UCSD-AML1 (cell line): Measurements from ENCODE around the gene SPATA1.
"Not testable (repeated sequence)": the region's sequence is repeated elsewhere in the genome, so short reads cannot be mapped to it uniquely, and the experiment has no call there.

Experiments
- DNase-seq: peaks from one replicate; lab custom pipeline; 2025; ENCODE audit not compliant: unreplicated experiment; lab: John Stamatoyannopoulos, UW

SPATA1 gene, protein sequence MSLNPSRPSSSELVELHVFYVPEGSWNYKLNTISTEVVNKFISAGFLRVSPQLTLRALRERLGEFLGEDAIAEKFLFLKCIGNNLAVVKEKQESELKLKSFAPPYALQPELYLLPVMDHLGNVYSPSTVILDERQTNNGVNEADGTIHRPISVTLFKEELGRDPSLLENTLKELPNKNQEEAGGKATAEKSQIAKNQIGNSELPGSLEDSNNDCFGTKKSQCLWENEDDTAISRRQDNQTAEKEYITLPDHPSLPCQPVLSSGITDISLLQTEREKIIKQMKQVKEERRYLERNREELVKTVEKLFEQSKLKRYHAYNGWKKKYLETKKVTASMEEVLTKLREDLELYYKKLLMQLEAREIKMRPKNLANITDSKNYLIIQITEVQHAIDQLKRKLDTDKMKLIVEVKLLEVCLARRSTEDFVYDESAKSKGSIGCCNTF

DNA sequence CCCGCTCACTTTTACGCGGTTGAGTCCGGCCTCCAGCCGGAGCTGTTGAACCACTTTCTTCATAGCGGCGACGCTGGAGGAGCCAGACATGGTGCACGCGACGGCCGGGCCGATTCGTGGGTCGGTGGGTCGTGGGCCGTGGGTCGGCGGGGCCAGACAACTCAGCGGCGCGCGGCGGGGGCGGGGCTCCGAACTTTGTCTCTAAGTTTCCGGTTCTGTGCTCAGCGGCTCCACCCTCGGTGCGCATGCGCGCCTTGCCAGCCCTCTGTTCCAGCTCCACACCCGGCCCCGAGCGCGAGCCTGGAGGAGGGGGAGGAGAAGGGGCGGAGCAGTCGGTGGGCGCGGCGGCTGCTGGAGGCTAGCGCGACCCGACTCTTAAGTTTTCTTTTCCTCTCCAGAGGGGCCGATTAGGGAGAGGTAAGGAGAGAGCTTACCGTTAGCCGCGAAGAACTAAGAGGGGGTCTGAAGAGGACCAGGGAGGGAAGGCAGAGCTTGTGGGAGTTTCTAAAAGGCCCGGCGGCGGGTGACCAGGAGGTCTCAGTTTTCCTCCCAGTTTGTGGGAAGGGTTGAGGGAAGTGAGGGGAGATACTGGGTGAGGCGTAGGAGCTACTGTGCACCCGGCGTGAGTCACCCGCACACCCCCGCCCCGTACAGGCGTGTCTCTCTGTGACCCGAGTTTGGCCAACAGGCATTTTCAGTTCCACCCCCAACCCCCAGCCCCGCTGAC is at the start of gene SPATA1, which contains the start of gene GNG5:
Gene SPATA1 (plus strand): TSS at position 385 of the 727 bp plus-strand sequence. CDS start 9,974 bp downstream, outside the sequence.
Gene GNG5 (minus strand): TSS at position 580 of the 727 bp plus-strand sequence. CDS start 490 bp downstream, at position 90.
- peak; percentile 99 for DNase-seq

DNA sequence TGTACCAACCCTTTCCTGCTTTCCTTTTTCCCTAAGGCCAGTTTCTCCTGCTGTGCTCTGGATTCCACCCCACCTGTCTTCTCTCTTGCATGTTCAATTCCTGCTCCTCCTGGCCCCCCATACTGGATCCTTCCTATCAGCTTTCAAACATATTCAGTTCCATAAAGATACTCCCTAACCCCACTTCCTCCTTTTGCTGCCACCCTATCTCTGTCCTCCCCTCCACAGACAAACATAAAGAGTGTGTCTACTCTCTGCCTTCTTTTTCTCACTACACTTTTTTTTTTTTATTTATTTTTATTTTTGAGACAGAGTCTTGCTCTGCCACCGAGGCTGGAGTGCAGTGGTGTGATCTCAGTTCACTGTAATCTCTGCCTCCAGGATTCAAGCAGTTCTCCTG is 44.1 kb upstream of the SPATA1 start:
- DNase-seq, result no peak

DNA sequence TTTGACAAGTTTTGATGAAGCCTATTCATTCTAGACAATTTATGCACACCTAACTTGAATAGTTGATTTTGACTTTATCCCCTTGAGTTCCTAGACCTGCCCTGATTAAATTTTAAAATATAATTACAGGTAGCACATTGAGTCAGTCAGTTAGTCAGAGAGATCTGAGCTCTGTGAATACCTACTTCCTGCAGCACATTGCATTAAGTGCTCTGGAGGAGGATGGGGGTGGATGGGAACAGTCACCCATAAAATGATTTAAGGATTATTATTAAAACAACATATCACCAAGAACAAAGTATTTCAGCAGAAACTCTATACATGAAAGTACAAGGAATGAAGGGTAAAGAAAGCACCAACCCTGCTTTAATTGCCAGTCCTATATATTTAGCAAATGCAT is 38.9 kb upstream of the SPATA1 start:
- DNase-seq, result no peak

DNA sequence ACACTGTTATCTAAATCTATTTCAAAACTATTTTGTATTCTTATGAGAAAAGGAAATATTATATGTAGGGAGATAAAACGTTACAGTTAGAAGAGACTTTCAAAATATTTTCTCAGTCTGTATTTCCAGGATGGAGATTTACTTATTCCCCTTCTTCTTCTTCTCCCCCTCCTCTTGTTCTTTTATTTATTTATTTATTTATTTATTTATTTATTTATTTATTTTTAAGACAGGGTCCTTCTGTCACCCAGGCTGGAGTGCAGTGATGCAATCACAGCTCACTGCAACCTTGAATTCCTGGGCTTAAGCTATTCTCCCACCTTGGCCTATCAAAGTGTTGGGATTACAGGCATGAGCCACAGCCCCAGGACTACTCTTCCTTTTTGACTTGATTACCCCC is 30.0 kb upstream of the SPATA1 start:
- no peak for DNase-seq

DNA sequence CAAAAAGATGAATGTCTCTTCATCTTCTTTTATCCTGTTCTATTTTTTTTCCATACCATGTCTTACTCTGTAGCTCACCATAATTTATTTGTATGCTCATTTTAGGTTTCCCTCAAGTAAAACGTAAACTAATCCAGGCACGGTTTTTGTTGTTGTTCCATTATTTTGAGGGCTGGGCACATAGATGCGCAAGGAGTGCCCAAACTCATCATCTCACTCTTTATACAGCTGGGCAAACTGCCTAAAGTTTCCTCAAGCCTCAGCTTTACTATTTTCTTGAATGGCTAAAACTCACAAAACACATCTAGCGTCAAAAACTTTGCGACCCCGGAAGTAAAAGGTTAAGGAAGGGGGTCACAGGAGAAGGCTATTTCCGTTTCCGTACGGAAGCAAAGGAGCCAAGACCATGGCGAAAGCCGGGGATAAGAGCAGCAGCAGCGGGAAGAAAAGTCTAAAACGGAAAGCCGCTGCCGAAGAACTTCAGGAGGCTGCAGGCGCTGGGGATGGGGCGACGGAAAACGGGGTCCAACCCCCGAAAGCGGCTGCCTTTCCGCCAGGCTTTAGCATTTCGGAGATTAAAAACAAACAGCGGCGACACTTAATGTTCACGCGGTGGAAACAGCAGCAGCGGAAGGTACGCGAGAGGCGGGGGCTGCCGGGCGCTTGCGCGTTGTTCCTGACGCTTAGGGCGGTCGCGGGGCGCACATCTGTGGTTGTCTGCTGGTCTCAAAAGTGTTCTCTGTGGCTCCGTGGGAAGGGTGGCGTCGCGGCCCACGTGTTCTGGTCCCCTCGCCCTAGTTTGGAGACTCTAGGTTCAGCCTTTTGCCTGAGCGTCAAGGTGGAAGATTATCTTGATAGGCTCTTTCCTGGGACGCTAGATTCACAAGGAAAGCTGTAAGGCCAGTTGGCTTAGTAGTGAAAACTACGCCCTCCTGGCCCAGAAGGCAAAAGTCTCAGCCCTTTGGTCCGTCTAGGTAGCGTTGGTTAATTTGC is 27.0 kb upstream of the SPATA1 start, which contains the start of gene RPF1:
Gene RPF1 (plus strand): TSS at position 391 of the 993 bp plus-strand sequence. CDS start 16 bp downstream, at position 407.
- DNase-seq, result peak; percentile 79

DNA sequence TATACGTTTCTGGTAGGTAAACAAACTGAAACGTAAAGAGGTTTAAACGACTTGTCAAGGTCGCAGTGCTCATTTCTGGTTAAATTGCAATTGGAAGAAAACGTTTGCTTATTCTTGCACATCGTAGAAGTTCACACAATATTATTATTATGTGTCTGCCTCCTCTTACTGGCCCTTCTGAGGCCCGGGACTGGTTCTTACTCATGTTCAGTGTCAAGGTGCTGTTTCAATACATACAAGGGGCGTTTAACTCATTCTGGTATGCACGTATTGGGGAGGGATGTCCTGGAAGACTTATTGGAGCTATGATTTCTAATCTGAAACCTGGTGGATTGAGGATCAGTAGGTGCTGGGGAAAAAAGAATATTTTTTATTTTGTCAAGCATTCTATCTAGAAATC is 26.2 kb upstream of the SPATA1 start:
- DNase-seq, result no peak

DNA sequence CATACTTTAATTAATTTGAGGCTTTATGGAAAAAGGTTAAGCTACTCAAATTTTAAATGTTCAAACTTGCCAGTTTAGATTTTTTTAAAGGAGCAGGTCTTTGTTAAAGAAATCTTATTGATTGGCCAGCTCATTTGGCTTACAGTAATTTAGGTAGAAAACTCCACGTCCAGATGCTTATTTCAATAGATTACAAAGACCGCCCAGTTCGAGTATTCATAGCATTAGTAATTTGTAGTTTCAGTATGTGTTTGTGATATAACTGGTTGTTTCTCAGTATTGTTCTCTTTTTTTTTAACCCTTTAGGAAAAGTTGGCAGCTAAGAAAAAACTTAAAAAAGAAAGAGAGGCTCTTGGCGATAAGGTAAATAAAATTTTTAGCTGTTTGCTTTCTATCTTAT is 25.5 kb upstream of the SPATA1 start:
- DNase-seq, result no peak

DNA sequence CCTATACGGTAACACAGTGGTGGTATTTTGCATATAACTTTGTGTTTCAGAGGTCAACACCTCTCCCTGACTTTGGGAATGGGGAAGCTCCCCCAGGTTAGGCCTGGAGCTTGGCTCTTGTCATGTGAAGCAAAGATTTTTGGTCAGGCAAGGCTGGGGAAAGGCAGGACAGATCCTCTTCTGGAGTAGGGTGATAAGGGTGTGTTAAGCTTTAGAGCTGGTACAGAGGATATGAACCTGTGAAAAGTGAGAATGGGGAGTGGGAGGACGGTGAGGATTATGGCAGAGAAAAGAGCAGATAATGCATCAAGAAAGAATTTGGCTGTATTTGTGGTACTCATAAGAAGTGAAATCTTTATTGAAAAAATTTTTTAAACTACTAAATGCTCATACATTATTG is 24.9 kb upstream of the SPATA1 start:
- DNase-seq, result no peak

DNA sequence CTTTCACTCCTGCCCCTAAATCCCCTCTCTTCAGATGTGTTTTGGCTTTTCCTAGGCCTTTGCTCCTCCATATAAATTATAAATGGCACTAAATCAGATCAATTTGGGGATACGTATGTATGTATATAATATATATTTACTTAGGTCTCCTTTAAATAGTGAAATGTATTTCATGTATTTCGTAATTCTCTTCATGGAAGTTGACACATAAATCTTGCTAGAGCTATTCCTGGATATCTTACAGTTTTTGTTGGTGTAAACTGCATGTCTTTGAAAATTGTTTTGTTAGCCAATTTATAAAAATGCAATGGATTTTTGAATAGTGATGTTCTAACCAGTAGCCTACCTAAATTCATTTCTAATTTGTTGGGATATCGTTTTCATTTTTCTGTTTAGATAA is 18.1 kb upstream of the SPATA1 start:
- no peak for DNase-seq

DNA sequence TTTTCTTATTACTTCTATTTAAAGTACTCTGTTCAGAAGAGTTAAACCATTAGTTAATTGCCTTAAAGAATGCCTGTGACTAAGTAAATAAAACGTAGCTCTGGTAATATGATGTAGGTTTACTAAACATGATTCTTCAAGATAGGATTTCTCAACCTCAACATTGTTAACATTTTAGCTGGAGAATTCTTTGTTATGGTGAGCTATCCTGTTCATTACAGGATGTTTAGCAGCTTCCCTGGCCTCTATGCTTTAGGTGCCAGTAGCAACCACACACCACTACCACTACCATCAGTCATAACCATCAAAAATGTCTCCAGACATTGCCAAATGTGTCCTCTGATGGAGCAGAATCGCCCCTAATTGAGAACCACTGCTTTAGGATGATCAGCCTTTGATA is 16.4 kb upstream of the SPATA1 start:
- DNase-seq, result no peak

DNA sequence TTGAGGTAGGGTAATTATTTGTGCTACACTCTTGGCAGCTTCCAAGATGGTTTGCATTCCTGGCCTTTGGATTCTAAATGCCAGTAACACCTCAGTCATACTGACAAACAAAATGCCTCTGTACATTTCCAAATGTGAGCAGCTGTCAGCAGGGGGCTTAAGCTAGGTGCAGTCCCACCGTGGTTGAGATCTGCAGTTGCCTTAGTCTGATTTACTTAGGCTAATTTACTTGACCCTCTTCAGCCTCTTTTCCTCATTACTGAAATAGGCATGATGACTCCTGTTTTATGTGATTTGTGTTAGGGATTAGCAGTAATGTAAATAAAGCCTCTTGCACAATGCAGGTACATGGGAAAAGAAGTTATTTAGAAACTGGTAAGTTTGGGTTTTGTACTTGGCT is 13.5 kb upstream of the SPATA1 start:
- no peak for DNase-seq

DNA sequence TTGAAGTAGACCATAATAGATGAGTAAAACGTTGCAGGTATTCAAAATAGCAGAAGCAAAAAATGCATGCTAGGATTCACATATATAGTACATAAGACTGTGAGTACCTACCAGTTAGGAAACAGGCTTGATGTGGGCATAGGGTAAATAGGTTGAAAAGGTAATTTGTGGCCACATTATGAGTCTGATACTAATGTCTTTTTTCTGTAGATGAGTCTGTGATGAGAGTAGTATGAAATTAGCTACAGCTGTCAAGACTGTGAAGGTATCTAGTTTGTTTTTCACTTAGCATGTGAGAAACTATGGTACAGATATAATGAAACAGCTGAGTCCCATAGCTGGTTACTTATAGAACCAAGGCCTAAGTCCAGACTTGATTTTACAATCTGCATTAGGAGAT is 12.4 kb upstream of the SPATA1 start:
- no peak for DNase-seq

DNA sequence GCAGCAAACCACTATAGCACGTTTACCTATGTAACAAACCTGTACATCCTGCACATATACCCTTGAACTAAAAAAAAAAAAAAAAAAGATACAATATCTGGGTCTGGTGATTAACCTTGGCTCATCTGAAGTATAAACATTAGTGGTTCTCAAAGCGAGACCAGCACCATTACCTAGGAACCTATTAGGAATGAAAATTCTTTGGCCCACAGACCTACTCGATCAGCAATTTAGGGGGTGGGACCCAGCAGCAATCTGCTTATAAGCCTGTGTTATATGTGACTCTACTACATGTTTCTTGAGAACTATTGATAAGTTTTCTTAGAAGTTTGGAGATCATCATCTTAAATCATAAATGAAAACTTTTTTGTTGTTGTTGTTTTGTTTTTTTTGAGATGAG is 9.7 kb upstream of the SPATA1 start:
- DNase-seq, result no peak

DNA sequence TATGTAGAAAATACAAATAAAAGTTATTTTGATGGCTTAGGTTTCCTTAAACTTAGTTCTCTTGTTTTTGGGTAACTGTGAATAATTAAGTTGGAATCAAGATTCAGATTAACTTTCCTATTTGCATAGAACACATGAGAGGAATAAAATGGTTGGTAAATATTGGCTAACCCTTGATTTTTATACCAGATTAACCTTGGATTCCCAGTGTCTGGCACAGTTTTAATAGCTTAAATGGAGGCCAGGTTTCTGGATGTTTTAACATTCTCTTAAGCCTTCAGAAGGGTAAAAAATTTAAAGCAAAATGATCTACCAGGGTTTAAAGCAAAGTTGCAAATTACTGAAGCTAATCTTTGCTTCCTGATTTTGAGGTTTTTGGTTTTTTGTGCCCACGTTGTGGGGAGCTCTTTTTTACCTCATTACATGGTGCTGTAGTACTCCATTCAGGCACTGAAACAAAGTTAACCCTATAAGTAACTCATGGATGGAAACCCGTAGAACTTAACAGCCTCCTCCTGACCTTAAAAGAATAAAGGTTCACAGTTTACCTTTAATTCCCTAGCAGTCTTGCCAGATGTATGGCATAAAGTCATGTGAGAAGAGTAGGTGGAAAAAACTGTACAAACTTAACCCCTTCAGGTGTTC is 8.4 kb upstream of the SPATA1 start:
- no peak for DNase-seq

DNA sequence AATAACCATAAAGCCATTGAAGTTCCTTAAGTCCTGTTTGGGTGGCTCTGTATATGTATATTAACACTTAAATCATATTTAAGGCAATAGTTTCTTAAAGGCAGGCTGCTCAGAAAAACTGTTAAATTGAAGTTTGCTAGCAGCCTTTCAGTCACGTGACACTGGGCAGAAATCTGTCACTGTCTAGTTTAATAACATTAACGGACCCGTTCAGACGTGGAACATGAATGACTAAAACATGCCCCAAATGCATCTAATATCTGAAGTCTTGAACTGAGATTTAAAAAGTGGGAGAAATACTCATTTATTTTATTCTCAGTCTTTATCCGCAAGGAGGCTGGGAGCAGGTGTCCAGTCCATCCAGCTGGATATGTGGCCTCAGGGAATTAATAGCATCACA is 3.3 kb upstream of the SPATA1 start:
- DNase-seq, result no peak

DNA sequence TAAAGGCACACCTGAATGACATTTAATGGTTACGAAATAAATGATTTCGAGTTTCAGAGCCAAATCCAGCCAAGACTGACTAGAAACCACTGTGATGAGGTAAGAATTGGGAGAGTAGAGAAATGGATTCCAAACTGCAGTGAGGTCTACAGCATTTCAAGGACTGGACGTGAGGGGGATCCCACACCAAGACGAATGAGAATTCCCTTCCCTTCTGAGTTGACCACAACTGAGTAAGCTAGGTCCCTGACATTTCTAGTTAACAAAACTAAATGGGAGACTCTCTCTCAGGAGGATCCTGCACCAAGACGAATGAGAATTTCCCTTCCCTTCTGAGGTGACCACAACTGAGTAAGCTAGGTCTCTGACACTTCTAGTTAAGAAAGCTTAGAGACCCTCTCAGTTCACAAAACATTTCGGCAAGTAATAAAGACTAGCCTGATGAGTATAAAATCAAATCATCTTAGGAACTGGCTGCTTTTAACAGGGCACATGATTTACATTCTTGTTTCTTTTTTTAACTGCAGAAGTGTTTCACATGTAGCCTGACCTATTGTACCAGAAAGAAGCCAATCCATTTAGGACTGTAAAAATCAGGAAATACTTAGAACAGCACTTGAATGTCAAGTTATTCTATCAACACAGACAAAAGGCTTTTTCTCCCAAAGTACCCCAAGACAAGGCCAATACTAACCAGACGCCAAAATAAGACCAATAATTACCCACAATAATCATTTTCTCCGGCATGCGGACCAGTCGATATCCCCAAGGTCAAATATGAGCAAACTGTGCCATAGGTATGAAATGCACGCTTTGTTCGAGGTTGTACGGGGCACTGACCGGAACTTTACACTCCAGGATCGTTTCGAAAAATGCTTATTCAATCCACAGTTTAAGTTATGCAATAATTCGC is 1.4 kb upstream of the SPATA1 start:
- DNase-seq, result no peak

DNA sequence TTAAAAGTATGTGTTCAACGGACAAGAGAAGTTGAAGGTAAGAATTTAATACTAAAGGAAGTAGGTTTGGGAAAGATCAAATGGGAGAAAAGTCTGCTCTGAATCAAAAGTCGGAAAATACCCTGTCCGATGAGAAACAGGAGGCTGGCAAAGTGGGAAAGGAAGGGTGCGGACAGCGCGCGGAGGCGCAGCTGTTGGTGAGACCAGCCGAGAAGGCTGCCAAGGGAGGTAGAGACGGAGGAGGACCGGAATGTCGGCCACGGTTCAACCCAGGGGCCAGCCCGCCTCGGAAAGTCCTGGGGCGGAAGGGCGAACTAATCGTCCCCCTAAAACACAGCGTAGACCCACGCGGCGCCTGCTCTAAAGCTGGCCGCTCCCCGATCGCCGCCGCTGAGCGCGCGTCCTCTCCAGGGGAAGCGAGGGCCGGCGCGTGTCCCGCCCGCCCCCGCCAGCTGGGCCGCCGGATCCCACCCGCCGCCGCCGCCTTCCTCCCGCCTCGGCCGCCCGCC is 639 bp upstream of the SPATA1 start:
- no peak for DNase-seq

DNA sequence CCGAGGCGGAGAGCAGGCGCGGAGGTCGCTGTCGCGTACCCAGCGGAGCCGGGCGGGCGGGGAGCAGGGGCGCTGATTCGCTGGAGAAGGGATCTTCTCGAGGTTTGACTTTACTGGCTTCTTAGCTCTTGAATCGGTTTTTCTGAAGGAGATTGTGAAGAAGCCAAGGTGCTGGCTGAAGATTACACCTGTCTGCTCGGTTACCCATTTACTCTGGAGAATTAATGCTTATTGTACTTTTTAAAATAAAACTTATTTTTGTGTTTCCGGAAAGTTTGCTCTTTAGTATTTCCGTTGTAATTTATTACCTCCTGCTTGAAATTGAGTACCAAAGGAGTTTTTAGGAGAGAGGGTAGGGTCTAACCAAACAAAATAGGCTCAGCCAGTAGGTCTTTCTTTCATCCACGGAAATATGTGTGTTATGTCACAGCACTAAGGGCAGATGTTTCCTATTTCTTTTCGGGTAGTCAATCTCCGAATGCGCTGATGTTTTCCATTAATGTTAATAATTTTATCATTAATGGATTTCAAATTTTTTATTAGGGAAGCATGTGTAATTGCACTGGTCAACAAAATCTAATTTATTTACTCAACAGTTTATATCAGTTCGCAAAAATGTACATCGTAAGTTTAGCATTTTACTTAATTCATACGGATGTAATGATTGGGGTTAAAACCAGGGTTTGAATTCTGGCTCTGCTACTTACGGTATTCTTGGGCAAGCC is 705 bp downstream of the SPATA1 start:
- no peak for DNase-seq

DNA sequence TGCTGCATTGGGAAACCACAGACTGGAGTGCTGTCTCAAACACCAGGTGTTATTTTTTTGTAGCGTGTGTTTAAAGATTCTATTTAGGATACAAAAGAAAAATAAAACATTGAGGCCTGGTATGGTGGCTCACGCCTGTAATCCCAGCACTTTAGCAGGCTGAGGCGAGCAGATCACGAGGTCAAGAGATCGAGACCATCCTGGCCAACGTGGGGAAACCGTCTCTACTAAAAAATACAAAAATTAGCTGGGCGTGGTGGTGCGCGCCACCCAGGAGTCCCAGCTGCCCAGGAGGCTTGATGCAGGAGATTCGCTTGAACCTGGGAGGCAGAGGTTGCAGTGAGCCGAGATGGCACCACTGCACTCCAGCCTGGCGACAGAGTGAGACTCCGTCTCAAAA is 1.7 kb downstream of the SPATA1 start:
- DNase-seq, result not testable (repeated sequence)
